Activated naive CD8-positive, alpha-beta T cell treated with anti-CD3 and anti-CD28 coated beads for 36 hours (primary cell): ENCODE data around the gene FOXG1. TPM values are rescaled to one million over a fixed set of nuclear protein-coding genes. Genes with fewer than 3 reads are reported as not detected.

ENCODE experiments used
- DNase-seq: peaks from one replicate; pipeline ENCODE4 v3.0.0; 2021
- H3K27ac Mint-ChIP-seq: one replicate; pipeline ENCODE4 v1.8.0; 2022; ENCODE audit warnings: mild to moderate bottlenecking, moderate library complexity, mixed read lengths
- H3K27me3 Mint-ChIP-seq: one replicate; pipeline ENCODE4 v1.8.0; 2022; ENCODE audit warnings: mild to moderate bottlenecking, mixed read lengths
- H3K36me3 Mint-ChIP-seq: one replicate; pipeline ENCODE4 v1.8.0; 2021; ENCODE audit warnings: mild to moderate bottlenecking, mixed read lengths
- H3K4me1 Mint-ChIP-seq: one replicate; pipeline ENCODE4 v1.8.0; 2021; ENCODE audit warnings: mixed read lengths
- H3K4me3 Mint-ChIP-seq: one replicate; pipeline ENCODE4 v1.8.0; 2022; ENCODE audit warnings: mild to moderate bottlenecking, moderate library complexity, mixed read lengths
- H3K9me3 Mint-ChIP-seq: one replicate; pipeline ENCODE4 v1.8.0; 2022; ENCODE audit warnings: mixed read lengths
- total RNA-seq, 2 experiments: library from RNA; stranded (reverse); gene quantifications; one replicate each; pipeline ENCODE4 v1.2.3, GENCODE V29; 2021

FOXG1 gene
- total RNA-seq, 2 experiments from 2014 or later: not detected

DNA sequence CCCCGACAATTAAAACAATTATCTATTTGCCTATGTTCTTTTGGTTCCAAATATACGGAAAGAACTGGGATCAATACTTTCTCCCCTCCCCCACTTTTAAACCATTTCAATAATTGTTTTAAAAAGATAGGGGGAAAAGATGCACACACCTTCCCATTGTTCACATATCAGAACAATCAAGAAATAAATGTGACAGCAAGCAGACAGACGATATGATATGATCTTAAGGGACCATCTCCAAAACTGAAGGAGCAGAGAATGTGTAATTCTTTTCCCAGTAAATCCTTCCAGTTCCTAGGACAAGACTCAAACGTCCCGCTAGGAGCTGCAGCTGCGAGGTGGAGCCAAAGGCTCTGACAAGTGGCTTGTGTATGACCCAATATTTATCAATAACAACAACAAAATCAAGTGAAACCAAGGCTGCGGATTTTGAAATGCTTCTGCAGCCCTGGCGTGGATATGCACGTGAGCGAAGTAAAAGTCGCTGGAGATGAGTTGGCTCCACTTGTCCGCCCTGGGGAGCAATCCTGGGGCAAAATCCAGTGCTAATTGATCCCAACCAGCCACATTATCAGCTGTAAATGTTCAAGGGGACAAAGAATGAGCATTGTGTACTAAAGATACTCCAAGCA is 8.2 kb upstream of the FOXG1 start:
- DNase-seq: no peak
- H3K4me1 Mint-ChIP-seq: no peaks in the 10 kb centered on the region
- H3K27ac Mint-ChIP-seq: no peak overlapping the region
- peaks cover 91% of the 10 kb centered on the region for H3K27me3 Mint-ChIP-seq
- peaks cover 7% of the 10 kb centered on the region for H3K9me3 Mint-ChIP-seq
- no peak overlapping the region for H3K4me3 Mint-ChIP-seq
- peaks cover 2% of the 10 kb centered on the region for H3K36me3 Mint-ChIP-seq

DNA sequence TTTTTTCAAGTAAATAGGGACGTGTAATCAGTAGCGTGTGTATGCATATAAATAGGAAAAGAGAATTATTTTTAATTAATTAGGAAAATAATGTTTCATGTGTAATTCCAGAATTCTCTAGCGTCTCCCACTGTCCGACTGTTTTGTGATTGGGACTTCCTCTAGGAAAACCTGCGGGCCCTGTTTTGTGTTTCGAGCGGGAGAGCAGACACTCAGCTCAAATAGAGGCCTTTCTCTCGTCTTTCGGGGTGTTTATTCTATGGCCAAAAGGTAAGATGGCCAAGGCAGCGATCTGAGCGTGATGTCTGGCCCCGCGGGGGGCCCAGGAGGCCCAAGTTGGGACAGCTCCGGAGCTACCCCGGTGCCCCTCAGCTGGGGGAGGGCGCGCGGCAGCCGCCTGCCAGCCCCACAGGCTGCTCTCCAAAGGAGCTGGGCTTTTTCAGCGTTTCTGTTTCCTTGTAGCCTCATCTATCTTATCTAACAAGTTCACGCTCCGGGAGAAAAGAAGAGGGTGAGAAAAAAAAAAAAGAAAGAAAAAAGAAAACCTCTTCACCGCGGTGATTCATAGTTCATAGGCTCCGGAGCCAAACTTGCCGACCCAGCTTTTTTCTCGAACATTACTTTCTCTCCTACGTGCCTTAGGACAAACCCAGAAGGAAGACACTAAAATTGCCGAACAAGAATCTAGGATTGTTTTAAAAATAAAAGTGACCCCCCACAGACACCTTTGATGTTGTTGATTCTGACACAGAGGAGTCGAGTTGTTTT is 7.5 kb upstream of the FOXG1 start:
- Mint-ChIP-seq H3K4me3 (no peak overlapping the region), H3K27me3 (peaks cover 96% of the 10 kb centered on the region), H3K36me3 (peaks cover 2% of the 10 kb centered on the region), H3K4me1 (no peaks in the 10 kb centered on the region), H3K9me3 (peaks cover 7% of the 10 kb centered on the region), H3K27ac (no peak overlapping the region)
- DNase-seq: no peak

DNA sequence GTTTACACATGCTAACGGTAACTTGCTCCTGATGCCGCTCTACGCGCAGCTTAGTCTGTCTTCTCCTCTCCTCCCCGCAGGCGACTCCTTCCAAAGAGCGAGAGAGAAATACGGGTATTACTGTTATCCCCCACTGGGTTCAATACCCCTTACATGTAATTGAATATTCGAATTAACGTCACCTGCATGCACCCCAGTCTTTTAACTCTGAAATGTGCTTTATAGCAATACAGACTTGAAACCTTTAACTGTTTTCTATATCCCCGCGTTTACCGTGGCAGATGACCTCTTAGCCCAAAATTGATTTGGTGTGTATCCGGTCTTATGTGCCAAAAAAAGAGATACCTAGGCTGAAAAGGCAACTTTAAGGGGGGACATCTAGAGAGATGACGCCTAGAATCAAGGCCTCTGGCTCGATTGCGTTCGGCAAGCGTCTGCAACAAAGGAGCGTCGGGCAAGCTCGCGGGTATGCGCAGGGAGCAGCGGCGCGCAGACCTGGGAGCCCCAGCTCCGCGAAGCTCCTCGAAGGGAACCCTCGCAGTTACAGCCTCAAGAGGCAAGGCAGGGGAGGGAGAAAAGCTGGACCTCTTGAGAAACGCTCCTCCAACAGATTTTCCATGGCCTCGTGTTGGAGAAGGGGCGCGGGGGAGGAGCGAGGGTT is 6.8 kb upstream of the FOXG1 start:
- no peak for DNase-seq
- peaks cover 97% of the 10 kb centered on the region for H3K27me3 Mint-ChIP-seq
- no peak overlapping the region for H3K27ac Mint-ChIP-seq
- no peaks in the 10 kb centered on the region for H3K4me1 Mint-ChIP-seq
- peaks cover 5% of the 10 kb centered on the region for H3K9me3 Mint-ChIP-seq
- H3K36me3 Mint-ChIP-seq: peaks cover 2% of the 10 kb centered on the region
- H3K4me3 Mint-ChIP-seq: no peak overlapping the region

DNA sequence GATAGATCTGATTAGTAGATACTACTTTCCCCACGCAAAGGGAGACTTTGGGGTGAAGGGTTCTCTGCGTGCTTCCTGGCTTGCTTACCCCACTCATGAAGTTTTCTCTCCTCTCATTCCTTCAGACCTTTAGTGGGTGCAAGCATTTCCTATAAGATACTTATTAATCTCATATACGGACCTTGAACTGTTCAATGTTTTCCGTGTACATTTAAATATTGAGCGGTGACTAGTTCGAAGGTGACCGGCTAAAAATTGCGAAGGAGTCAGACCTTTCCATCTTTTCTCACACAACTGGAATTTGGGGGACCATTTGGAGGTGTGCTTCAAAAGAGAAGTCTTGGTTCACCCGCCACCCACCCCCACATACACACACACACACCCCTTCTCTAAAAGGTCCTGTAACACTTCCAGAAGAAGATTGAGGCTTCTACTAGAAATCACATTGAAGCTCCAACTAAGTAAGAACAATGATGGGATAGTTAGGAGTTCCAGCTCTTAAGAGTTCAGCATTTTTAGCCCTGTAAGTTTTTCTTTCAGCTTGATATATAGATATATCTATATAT is 6.1 kb upstream of the FOXG1 start:
- H3K36me3 Mint-ChIP-seq: peaks cover 3% of the 10 kb centered on the region
- H3K4me3 Mint-ChIP-seq: no peak overlapping the region
- peaks cover 97% of the 10 kb centered on the region for H3K27me3 Mint-ChIP-seq
- no peak overlapping the region for H3K27ac Mint-ChIP-seq
- DNase-seq: no peak
- H3K4me1 Mint-ChIP-seq: peaks cover 5% of the 10 kb centered on the region
- H3K9me3 Mint-ChIP-seq: peaks cover 7% of the 10 kb centered on the region

DNA sequence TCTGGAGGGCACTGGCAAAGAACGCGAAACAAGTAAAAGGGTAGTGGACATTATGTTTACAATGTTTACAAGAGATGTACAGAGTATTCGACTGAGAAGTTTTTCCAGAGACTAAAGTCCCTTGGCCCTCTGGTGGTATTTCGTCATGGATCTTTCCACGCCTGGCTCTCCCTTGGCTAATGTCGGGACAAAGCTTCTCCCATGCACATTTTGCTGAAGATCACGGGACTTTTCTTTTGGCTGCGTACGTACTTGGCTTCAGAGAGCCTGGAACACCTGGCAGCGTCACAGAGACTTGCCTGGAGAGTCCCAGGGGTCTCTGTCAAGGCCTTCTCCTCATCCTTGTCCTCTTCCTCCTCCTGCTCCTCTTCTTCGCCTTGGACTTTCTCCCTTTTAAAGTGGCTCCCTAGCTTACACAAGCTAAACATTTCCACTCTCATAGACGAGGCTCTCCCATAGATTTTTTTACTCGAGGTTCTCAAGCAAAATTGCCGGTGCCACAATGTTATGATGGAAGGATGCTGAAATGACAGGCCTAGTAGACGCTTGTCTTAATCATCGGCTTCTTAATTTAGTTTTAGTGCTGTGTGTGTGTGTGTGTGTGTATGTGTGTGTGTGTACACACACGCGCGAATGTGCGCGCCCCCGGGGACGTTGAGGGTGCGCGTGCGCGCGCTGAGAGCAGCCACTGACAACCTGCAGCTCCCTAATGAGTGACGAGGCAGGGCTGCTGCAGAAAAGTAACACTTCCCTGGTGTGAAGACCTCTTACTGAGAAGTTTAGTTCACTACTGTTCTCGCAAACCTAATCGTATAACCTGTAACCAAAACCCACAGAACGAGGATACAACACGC is 4.9 kb upstream of the FOXG1 start:
- no peak for DNase-seq
- Mint-ChIP-seq H3K36me3 (peaks cover 6% of the 10 kb centered on the region), H3K27ac (no peak overlapping the region), H3K4me1 (peaks cover 9% of the 10 kb centered on the region), H3K27me3 (peaks cover 95% of the 10 kb centered on the region), H3K9me3 (peaks cover 9% of the 10 kb centered on the region), H3K4me3 (no peak overlapping the region)

DNA sequence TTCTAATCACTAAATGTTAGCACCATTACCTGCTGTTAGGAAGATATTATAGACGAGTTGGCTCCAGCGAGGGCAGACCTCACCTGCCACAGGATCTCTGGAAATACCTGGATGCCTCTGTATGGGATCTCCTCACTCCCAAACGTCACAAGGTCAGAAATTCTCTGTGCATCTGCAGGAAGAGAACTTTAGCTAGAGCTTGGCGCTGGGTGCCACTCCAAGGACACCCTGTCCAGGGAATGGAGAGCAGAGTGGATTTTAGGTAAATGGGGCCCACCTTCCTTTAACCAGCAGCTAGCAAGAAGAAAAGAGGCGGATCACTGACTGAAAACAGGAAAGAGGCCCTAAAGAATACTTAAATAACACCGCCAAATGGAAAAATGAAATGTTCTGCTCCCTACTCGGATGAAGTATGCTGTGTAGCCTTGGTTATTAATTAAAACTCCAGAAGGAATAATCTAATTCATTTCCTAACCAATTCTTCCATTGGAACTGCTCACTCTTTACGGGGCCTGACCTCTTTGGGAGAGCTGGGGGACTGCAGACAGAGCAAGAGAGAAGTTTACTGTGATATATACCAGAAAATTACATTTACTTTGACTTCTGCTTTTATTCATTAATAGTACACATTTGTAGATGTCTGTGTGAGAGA is 4.2 kb upstream of the FOXG1 start:
- no peak for DNase-seq
- Mint-ChIP-seq H3K36me3 (peaks cover 6% of the 10 kb centered on the region), H3K4me1 (peaks cover 9% of the 10 kb centered on the region), H3K4me3 (no peak overlapping the region), H3K9me3 (peaks cover 9% of the 10 kb centered on the region), H3K27ac (no peak overlapping the region), H3K27me3 (peaks cover 94% of the 10 kb centered on the region)

DNA sequence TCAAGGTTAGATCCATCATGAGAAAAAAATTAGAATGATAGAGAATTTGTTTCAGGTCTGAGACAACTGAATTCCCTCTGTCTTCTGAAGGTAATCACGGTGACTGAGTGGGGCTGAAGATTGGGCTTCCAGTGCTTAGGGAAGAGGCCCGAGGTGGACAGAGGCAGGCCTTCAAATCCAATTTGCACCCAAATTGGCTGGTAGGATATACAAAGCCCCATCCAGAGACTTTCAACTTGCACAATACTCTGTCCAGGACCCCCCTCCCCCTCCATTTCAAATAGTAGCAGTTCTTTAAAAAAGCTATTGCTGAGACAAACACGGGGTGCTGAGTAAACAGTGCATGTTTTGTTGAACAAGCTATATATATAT is 3.6 kb upstream of the FOXG1 start:
- H3K27ac Mint-ChIP-seq: no peak overlapping the region
- peaks cover 94% of the 10 kb centered on the region for H3K27me3 Mint-ChIP-seq
- H3K4me1 Mint-ChIP-seq: peaks cover 9% of the 10 kb centered on the region
- peaks cover 6% of the 10 kb centered on the region for H3K36me3 Mint-ChIP-seq
- H3K4me3 Mint-ChIP-seq: no peak overlapping the region
- DNase-seq: no peak
- H3K9me3 Mint-ChIP-seq: peaks cover 9% of the 10 kb centered on the region

DNA sequence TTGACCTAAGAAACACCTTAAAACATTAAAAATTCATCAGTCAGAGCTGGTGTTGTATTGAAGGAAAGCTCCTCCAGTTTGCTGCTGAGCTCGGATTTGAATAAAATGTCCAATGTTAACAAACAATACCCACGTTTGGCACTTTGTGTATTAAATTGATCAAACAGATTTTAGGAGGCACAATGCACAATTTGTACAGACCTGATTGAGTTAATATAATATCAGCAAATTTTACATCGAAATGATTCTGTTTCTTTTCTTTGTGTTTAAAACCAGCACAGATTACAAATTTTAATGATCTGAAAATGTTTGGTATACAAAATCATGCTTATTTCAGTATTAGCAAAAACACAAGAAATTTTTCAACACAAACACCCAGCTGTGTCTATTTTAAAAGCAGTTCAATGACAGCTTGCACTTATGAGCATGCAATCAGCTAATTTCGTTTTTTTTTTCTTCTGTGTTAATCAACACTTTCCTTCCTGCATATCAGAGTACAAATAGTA is 2.8 kb upstream of the FOXG1 start:
- Mint-ChIP-seq H3K9me3 (peaks cover 11% of the 10 kb centered on the region), H3K27ac (no peak overlapping the region), H3K4me3 (no peak overlapping the region), H3K36me3 (peaks cover 10% of the 10 kb centered on the region), H3K4me1 (peaks cover 9% of the 10 kb centered on the region), H3K27me3 (peaks cover 94% of the 10 kb centered on the region)
- no peak for DNase-seq

DNA sequence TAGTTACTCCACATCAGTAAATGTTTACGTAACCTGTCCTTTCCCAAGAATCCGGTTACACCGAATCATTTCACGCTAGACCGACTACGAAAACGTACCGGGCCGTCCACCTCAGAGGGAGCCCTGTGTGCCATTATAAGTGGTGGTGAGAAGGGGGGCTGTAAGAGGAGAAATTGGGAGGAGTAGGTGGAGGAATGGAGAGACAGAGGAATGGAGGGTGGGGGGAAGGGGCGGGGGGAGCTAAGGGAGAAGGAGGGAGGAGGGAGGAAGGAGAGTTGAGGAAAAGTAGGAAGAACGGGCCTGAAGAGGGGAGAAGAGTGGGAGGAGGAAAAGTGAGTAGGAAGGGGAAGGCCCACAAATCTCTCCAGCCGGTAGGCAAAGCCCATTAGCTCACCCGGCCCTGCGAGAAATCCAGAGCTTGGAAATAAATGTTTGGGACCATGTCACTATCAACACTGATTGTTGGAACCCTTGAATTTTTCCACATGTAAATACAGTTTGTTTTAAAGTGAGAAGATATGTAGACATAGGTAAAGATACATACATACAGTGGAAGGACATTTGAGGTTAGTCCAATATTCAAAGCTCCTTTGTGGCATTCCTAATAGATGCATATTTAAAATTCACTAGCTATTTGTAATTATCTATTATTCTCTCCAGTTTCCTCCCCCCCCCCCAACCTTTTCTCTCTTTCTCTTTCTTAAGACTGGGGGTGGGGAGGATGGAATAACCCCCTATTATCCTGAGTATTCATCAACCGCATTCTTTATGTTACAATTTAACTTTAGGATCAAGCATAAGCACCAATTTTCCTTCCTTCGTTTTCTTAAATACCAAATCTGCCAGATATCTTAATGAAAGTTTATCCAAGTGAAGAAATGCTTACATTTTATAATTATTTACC is 2.1 kb upstream of the FOXG1 start:
- Mint-ChIP-seq H3K4me1 (peaks cover 9% of the 10 kb centered on the region), H3K27me3 (peaks cover 93% of the 10 kb centered on the region), H3K9me3 (peaks cover 12% of the 10 kb centered on the region), H3K27ac (no peak overlapping the region), H3K4me3 (no peak overlapping the region), H3K36me3 (peaks cover 10% of the 10 kb centered on the region)
- no peak for DNase-seq

DNA sequence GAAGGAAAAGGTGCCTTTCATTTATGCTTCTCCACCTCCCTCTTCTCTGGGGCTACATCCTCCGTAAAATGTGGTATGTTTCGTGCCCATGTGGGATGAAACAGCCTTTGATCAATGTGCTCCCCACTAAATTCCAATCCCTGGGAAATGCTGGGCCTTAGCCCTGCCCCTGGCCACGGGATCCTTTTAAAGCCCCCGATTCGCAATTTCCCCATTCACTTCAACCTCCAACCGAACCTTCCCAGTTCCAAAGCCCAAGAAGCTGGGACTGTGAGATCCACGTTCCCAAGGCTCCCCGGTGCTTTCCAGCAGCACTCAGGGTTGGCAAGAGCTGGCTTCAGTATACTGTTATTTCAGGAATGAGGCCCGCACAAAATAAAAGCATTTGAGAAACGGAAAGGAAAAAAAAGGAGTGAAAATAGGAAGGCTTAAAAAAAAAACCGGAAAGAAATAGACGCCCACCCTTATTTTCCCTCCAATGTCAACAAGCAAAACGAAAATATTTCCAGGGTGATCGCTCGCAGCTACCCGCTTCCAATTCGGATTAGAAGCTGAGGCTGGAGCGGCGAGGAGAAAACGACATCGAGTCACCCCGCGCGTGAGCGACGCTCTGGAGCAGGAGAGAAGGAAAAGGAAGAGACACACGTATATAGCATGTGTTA is 1.3 kb upstream of the FOXG1 start:
- no peak overlapping the region for H3K4me3 Mint-ChIP-seq
- peaks cover 9% of the 10 kb centered on the region for H3K9me3 Mint-ChIP-seq
- H3K4me1 Mint-ChIP-seq: peaks cover 9% of the 10 kb centered on the region
- DNase-seq: no peak
- peaks cover 86% of the 10 kb centered on the region for H3K27me3 Mint-ChIP-seq
- H3K36me3 Mint-ChIP-seq: peaks cover 10% of the 10 kb centered on the region
- peak overlapping the region; percentile 25 for H3K27ac Mint-ChIP-seq

DNA sequence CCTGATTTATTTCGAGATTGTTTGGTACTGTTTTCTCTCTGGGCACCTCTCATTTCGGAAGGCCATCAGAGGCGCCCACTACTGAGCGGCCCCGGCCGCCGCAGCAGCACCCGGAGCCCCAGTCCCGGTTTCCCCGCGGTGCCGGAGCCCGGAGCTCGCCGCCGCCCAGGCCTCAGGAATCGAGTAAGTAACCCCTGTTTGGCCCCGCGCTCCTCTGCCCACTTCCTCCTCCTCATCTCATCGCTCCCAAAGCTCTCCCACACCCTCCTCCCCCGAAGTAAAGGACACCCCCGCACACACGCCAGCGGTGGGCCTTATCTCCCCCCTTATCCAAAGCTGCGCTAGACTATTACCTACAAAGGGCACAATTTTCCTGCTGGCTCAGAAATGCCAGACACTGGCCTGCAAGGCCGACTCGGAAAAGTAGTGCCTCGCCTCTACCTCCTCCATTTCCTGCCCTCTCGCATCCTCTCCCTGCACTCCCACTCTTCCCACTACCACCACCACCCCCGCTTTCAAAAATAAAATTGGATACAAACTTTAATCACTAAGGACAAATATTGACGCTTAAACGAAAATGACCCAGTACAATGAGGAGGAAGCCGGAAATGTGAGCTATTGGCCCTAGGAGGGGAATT is 637 bp upstream of the FOXG1 start:
- Mint-ChIP-seq H3K4me3 (peak overlapping the region; percentile 9), H3K4me1 (peaks cover 9% of the 10 kb centered on the region), H3K36me3 (peaks cover 10% of the 10 kb centered on the region), H3K27ac (no peak overlapping the region), H3K27me3 (peaks cover 86% of the 10 kb centered on the region), H3K9me3 (peaks cover 12% of the 10 kb centered on the region)
- no peak for DNase-seq

DNA sequence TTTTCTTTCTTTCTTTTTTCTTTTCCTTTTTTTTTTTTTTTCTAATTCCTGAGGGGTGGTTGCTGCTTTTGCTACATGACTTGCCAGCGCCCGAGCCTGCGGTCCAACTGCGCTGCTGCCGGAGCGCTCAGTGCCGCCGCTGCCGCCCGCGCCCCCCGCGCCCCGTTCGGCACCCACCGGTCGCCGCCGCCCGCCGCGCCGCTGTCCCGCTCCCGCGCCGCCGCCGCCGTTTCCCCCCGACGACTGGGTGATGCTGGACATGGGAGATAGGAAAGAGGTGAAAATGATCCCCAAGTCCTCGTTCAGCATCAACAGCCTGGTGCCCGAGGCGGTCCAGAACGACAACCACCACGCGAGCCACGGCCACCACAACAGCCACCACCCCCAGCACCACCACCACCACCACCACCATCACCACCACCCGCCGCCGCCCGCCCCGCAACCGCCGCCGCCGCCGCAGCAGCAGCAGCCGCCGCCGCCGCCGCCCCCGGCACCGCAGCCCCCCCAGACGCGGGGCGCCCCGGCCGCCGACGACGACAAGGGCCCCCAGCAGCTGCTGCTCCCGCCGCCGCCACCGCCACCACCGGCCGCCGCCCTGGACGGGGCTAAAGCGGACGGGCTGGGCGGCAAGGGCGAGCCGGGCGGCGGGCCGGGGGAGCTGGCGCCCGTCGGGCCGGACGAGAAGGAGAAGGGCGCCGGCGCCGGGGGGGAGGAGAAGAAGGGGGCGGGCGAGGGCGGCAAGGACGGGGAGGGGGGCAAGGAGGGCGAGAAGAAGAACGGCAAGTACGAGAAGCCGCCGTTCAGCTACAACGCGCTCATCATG is 654 bp downstream of the FOXG1 start:
- Mint-ChIP-seq H3K4me1 (peaks cover 9% of the 10 kb centered on the region), H3K36me3 (peaks cover 10% of the 10 kb centered on the region), H3K27me3 (peaks cover 85% of the 10 kb centered on the region), H3K27ac (no peak overlapping the region), H3K9me3 (peaks cover 12% of the 10 kb centered on the region), H3K4me3 (peak overlapping the region; percentile 37)
- DNase-seq: no peak
